ENCODE data around the gene ARHGEF11. TPM values are rescaled to one million over a fixed set of nuclear protein-coding genes. Genes with fewer than 3 reads are reported as not detected.

The ARHGEF11 gene
- total RNA-seq, 1 donor from 2014 or later: 18.5 TPM

DNA sequence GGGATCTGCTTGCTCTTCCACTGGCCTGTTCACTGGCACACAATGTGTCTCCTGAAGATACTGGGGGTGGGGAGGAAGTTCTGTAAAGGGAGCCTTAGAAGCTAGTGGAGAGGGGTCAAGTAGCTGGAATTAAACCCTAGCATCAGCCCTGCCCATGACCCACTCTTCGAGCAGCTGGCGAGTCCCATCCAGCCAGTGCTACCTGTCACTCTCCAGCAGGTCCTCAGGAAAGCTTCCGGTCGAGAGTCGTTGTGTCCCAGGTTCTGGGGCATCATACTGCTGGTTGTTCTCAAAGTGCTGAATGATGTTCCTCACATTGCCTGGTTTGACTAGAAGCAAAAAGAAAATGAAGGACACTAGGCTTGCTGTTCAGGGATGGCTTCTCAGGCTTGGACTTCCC, 94.2 kb downstream of the ARHGEF11 start:
- no peak for DNase-seq (ENCODE audit: low spot score)

- DNase-seq (ENCODE audit: low spot score): no peak
Measured at GRCh38 chr1:156949127-156949526, 96.4 kb downstream of the ARHGEF11 start.

GRCh38 chr1:156948708-156949107, 96.8 kb downstream of the ARHGEF11 start:
- no peak for DNase-seq (ENCODE audit: low spot score)

- DNase-seq (ENCODE audit: low spot score): no peak
Measured at GRCh38 chr1:156947818-156948525, 97.6 kb downstream of the ARHGEF11 start.

- no peak for DNase-seq (ENCODE audit: low spot score)
Measured at GRCh38 chr1:156947127-156947526, 98.4 kb downstream of the ARHGEF11 start.

DNA sequence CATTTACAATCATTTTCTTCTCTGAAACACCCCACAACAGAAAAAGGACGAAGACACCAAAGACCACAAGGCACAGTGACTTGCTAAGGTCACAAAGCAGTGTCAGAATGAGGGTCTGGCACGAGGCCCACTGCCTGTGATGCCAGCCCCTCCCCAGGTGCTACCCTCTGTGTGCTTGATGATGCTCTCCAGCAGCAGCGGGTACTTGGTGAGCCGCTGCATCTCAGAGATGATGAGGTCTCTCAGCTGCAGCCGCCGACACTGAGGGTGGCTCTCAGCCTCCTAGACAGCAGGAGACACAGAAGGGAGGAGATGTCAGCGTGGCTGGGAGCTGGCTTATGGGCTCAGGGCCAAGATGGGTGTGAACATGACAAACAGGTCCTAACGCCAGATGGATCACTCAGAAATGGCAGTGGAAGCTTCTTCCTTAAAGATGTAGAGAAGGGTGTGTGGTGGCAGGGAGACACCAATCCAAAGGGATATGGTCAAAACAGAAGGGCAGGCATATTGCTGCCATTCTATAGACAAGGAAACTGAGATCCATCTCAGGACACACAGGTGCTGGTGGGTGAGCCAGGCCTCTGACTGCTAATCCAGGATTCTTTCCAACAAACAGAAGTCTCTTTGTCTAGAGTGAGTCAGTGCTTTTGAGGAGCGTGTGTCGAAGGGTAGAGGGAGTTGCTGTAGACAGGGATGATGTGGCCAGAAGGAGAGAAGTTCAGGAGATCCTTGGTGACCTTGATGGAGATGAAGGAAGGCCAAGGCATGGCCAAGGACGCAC, 99.5 kb downstream of the ARHGEF11 start:
- no peak for DNase-seq (ENCODE audit: low spot score)

DNA sequence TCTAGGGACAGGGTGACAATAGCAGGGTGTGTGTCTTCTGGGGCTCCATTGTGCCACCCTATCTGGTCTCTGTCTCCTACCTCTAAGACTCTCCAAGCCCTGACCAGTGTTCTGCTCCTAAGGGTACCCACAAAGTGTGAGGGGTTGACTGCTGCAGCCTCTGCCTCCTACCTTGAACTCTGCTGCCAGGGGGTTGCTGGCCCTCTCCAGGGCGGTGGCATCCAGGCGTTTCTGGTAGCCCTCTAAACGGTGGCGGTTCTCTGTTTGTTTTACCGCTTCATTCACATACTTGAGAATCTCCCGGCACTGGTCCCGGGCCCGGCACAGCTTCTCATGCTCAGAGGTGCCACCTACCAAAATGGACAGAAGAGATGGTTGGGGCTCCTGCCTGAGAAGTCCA, 100.7 kb downstream of the ARHGEF11 start:
- DNase-seq (ENCODE audit: low spot score): no peak

DNA sequence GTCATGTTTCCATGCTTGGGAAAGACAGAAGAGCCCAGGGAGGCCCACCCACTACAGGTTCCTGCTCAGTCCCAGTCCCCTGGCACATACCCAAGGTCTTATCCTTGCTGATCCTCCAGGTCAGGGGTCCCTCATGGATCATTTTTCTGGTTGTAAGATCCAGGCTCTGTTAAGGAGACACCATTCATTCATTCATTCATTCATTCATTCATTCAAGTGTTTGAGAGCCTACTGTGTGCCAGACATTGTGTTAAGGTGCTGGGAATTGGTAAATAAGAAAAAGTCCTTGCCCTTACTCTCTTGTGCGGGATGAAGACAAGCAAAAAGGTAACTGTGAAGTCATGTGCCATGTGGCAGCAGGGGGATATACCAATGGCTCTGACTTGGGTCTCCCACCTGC, 101.3 kb downstream of the ARHGEF11 start:
- no peak for DNase-seq (ENCODE audit: low spot score)

DNA sequence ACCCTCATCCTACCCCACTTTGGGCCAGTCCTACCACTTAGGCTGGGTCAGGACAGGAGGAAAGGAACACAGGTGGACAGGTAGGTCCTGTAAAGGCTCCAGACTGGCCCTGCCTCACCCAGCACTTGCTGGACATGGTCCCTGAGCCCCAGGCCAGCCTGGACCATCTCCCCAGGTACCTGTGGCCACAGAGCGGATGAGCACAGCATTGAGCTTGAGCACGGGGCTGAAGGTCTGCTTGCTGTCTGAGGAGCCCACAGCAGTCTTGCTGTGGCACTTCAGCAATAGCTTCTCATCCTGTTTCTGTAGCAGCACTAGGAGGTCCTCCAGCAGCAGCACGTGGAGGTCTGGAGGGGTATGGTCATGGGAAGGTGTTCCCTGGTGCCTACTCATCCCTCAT, 101.8 kb downstream of the ARHGEF11 start:
- DNase-seq (ENCODE audit: low spot score): no peak

DNA sequence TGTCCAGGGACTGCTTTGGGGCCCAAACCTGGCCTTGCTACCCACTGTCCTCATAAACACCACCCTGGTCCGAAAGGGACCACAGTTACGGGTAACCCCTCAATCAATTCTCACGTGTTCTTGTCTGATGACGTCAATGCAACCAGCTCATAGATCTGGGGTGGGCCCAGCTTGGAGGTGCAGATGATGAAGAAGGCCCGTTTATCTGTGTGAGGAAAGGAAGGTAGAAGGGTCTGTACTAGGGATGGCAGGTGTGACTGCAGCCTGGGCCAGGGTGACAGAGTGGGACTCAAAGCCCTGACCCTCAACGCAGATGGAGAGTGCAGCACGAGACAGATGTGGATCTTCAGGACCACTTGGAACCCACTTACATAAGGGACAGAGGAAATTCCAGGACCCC, 103.0 kb downstream of the ARHGEF11 start:
- no peak for DNase-seq (ENCODE audit: low spot score)

DNA sequence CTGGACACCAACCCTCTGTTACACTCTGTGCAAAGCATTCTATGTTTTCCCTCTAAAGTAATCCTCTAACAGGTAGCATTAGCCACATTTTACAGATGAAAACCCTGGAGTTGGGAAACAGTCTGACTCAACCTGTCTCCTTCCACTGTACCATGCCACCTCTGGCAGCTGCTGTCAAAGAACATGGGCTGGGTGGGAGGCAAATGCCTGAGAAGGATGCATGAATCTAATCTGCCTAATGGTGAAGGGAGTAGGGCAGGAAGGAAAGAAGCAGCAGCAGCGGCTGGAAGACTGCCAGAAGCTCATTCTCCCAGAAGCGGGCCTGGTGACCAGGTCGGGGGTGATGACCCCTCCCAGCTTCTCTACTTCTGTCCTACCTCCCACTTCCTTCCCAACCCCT, 103.4 kb downstream of the ARHGEF11 start:
- DNase-seq (ENCODE audit: low spot score): no peak

DNA sequence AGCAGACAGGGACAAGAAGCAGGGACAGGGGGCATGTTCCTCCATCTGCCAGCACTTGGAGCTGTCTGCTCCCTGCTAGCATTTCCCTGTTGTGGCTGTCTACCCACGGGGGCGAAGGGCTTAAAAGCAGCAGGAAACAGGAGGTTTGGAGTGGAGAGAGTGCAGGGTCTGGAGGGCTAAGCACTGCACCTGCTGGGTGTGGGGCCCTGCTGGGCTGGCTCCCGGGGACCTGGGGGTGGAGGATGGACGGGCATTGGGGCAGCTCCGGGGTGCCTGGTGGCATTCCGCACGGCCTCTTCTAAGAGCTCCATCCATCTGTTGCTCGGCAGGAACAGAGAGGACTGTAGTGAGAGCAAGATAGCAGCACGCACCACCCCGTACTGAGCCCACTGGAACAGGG, 103.9 kb downstream of the ARHGEF11 start:
- no peak for DNase-seq (ENCODE audit: low spot score)

DNA sequence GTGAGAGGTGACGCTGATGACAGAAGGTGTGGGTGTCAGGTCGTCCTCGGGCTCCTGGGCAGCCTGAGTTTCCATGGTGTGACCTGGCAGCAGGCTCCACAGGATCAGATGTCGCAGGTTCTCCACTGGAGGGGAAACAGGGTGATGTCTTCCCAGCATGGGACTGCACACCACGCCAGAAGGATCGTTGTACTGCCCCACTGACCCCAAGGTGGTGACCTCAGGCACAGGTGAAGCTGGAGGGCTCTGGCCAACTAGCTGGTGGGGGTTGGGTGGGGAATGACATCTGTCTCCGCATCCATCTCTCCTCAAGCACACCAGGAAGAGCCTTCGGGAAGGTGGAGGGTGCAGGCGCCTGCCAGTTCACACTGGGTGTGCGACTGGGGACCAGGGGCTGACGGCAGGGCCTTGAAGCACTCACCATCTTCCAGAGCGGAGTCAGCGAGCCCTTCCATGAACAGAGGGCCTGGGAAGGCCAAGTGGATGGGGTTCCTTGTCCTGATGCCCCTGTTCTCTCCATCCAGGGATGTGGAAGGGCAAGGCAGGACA, 105.7 kb downstream of the ARHGEF11 start:
- DNase-seq (ENCODE audit: low spot score): no peak

DNA sequence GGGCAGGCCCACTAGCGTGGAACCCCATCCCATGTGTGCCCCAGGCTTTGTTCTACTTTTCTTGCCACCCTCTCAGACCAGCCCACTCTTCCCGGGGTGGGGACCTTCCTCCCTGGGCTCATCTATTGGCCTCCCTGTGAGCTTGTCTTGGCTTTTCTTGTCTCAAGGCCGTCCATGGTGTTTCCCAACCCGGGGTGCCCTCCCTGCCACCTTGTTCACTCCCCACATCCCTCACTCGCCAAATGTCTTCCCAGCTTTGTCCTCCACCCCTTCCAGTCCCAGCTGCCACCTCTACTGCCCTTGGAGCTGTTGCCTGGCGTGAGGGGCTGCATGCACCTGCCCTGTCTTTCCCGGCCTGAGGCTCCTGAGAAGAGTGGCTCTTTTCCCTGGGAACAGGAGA, 106.7 kb downstream of the ARHGEF11 start:
- DNase-seq (ENCODE audit: low spot score): no peak

DNA sequence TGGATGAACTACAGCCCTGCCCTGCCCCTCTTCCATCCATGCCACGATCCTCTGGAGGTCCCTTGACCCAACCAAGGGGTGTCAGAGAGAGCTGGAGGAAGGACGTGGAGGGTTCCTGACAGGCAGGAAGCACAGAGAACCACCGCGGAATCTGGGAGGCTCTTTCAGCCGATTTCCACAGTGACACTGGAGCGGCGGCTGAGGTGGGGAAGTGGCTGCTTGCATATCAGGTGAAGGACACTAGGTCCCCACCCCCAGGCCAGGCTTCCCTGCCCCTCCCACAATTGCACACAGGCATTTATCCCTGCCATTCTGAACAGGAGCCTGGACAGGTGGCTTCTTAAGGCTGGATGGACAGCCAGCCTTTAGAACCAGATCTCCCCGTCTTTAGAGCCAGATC, 107.7 kb downstream of the ARHGEF11 start:
- no peak for DNase-seq (ENCODE audit: low spot score)

DNA sequence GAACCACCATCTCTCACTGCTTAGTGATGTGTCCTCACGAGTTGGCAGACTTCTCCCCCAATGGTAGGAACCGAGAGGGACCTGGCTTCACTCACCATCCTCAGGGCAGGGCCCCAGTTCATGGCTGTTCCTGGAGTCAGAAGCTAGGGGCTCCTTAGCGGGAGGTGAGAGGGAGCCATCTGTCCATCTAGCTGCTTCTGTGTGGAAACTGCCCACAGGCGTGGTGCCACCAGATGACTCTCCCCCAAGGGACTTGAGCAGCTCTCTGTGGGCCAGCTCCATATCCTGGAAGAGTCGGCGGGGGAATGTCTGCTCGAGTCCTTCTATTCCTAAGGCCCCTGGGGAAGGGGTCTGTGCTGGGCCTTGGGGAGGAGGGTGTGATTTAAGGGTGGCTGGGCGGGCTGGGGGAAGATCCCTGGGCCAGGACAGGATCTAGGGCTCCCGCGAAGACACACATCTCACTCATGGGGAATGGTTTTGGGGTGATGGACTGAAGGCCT, 108.8 kb downstream of the ARHGEF11 start:
- DNase-seq (ENCODE audit: low spot score): no peak

DNA sequence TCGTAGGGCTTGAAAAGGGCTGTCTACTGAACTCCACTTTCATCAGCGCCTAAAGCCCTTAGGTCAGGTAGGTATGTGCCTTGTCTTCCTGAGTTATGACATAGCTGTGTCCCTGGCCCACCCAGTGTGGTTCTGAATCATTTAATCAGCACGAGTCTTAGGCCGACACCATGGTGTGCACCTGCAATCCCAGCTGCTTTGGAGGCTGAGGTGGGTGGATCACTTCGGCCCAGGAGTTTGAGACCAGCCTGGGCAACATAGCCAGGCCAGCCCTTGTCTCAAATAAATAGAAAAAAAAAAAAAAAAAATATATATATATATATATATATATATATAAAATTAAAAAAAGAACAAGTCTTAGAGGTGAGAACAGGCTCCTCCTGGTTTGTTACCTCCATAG, 109.4 kb downstream of the ARHGEF11 start:
- DNase-seq (ENCODE audit: low spot score): no peak

DNA sequence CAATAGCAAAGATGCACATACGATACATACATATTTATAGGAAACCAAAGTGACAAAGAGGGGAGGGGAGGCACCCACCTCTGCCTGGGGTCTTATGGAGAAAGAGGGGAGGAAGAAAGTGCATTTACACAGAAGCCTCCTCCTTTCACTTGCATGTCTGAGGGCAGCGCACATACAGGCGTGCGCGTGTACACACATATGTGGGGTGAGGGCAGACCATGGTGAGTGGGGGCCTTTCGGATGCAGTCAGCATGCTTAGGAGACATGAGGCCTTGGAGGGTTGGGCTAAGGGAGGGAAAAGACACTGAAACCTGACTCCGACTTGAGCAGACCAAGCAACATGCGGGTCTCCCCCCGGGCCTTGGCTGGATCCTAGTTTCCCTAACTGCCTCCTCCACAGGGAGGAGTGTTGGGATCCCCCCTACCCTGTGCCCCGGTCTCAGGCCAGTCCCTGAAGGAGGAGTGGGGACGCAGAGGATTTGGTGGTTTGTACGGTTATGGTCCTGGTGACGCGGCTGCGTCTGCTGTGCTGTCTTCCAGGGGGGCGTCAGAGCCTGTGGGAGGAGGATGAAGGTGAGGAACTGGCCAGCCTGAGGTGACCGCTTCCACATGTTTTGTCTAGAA, 109.9 kb downstream of the ARHGEF11 start:
- DNase-seq (ENCODE audit: low spot score): no peak

DNA sequence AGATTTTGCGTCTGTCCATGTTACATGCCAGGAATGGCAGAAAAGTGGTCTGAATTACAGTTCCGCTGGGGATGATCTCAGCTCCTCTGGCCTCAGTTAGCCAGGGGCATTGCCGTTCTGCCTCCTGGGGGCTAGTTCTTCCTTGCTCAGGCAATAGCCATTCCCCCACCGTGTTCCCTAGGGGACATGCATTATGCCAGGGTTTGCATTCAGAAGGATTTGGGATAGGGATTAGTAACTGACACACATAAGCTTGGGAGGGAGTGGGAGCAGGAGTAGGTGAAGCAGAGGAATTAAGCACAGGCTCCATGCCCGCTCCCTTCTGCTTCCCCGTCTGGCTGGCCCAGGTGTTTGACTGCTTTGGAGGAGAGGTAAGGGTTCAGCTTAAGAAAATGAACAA, 112.4 kb downstream of the ARHGEF11 start:
- DNase-seq (ENCODE audit: low spot score): no peak

- DNase-seq (ENCODE audit: low spot score): no peak
Measured at GRCh38 chr1:156931974-156932710, 113.4 kb downstream of the ARHGEF11 start.

GRCh38 chr1:156931211-156931952, 114.2 kb downstream of the ARHGEF11 start:
- DNase-seq (ENCODE audit: low spot score): no peak
